Neural cell (in vitro differentiated cells): ENCODE results near the gene JOSD1.

Experiments used
- CTCF ChIP-seq: fragments of 450-650 bp; IDR thresholded peaks from 2 replicates; pipeline ENCODE4 v1.5.1; 2014; ENCODE audit warnings: antibody characterized with exemption, mild to moderate bottlenecking, moderate library complexity; ENCODE audit not compliant: poor library complexity, severe bottlenecking
- EP300 ChIP-seq: fragments of 450-650 bp; conservative IDR thresholded peaks from 2 replicates; pipeline ENCODE4 v1.6.1; 2014; ENCODE audit warnings: antibody characterized with exemption, mild to moderate bottlenecking, moderate library complexity; ENCODE audit not compliant: poor library complexity, severe bottlenecking
- REST ChIP-seq: IDR thresholded peaks from 2 replicates; pipeline ENCODE4 v1.6.1; 2012; ENCODE audit warnings: borderline replicate concordance

- TF ChIP-seq EP300 (no peak), CTCF (no peak), REST (no peak)
Measured at GRCh38 chr22:38738475-38739070, 37.8 kb upstream of the JOSD1 start.
